ENCODE results near the gene MGA. TPM values are rescaled to one million over a fixed set of nuclear protein-coding genes. Genes with fewer than 3 reads are reported as not detected.

MGA gene
- total RNA-seq, 1 experiment from 2014 or later, result 35.9 TPM

- TF ChIP-seq MLX (CRISPR knock-in tag; IDR thresholded peaks at IDR 0.05) (no peak), ATF6 (CRISPR knock-in tag; IDR thresholded peaks at IDR 0.05) (no peak), USF1 (CRISPR knock-in tag; IDR thresholded peaks at IDR 0.05) (no peak)
Observed at GRCh38 chr15:41669701-41670100, 9.5 kb downstream of the MGA start (continued).

DNA sequence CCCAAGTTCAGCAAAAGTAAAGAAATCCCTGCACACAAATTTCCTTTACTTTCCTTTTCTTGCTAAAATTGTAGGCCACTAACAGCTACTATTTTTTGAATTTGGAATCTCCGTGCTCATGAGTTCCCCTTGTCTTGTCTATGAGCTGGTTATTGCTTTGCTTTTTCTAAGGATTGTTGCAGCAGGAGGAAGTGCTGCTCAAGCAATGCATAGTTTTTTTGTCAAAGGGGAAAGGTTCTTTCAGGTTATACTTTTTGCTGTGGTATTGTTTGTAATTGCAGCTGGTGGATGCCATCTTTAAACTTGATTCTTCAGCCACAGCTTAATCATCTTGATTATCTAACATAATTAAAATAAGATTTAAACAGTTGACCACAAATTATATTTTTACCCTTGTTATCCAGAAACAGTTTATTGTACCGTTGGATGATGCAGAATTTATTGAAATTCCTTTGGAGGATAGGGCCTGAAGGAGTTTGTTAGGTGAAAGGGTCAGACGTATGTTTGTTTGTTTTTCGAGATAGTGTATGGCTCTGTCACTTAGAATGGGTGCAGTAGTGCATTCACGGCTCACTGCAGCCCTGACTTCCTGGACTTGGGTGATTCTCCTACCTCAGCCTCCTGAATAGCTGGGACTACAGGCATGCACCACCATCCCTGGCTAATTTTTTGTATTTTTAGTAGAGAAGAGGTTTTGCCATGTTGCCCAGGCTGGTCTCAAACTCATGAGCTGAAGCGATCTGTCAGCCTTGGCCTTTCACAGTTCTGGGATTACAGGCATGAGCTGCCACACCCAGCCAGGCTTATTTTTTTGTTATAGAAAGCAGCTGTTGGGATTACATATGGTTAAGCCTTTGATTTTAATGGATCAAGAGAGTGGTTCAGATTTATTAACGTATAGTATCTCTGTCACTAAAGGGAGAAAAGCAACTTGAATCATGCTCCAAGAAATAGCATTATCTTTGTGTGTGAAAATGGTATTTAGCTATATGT is 11.7 kb downstream of the MGA start:
- no peak for DNase-seq (ENCODE audit: low spot score)
- Mint-ChIP-seq H3K4me1 (peaks cover 3% of the 10 kb centered on the region; the same call in 1 of the 2 replicates), H3K27ac (peak overlapping the region; percentile 23; the same call in 1 of the 2 replicates), H3K36me3 (peaks cover 22% of the 10 kb centered on the region), H3K4me3 (no peak overlapping the region), H3K27me3 (ENCODE audit: low read depth) (no peaks in the 10 kb centered on the region), H3K9me3 (peaks cover 6% of the 10 kb centered on the region)
- ChIA-PET CTCF (interaction anchor here (1.1 to 1.3 kb wide), 2 partner anchors 68 to 102 kb away, joined by 3 read pairs; partner anchors contain the start of gene MAPKBP1), POLR2A (interaction anchor here (1.3 kb wide), 1 partner anchor 102 kb away, joined by 5 read pairs; the partner anchor contains the start of gene MAPKBP1)
- no peak for ATAC-seq
- TF ChIP-seq, protein P1, sequence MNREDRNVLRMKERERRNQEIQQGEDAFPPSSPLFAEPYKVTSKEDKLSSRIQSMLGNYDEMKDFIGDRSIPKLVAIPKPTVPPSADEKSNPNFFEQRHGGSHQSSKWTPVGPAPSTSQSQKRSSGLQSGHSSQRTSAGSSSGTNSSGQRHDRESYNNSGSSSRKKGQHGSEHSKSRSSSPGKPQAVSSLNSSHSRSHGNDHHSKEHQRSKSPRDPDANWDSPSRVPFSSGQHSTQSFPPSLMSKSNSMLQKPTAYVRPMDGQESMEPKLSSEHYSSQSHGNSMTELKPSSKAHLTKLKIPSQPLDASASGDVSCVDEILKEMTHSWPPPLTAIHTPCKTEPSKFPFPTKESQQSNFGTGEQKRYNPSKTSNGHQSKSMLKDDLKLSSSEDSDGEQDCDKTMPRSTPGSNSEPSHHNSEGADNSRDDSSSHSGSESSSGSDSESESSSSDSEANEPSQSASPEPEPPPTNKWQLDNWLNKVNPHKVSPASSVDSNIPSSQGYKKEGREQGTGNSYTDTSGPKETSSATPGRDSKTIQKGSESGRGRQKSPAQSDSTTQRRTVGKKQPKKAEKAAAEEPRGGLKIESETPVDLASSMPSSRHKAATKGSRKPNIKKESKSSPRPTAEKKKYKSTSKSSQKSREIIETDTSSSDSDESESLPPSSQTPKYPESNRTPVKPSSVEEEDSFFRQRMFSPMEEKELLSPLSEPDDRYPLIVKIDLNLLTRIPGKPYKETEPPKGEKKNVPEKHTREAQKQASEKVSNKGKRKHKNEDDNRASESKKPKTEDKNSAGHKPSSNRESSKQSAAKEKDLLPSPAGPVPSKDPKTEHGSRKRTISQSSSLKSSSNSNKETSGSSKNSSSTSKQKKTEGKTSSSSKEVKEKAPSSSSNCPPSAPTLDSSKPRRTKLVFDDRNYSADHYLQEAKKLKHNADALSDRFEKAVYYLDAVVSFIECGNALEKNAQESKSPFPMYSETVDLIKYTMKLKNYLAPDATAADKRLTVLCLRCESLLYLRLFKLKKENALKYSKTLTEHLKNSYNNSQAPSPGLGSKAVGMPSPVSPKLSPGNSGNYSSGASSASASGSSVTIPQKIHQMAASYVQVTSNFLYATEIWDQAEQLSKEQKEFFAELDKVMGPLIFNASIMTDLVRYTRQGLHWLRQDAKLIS (CRISPR knock-in tag; IDR thresholded peaks at IDR 0.05; ENCODE audit: borderline replicate concordance), result no peak
- TF ChIP-seq ATF6 (CRISPR knock-in tag; IDR thresholded peaks at IDR 0.05), result no peak
- TF ChIP-seq RELA (CRISPR knock-in tag; IDR thresholded peaks at IDR 0.05; ENCODE audit: borderline replicate concordance), result no peak
- no peak for TF ChIP-seq MXD4 (CRISPR knock-in tag; IDR thresholded peaks at IDR 0.05; ENCODE audit: borderline replicate concordance)
- no peak for TF ChIP-seq HMGXB4 (CRISPR knock-in tag; IDR thresholded peaks at IDR 0.05)
- TF ChIP-seq RORB (CRISPR knock-in tag; IDR thresholded peaks at IDR 0.05), result no peak
- no peak for TF ChIP-seq ETV6 (CRISPR knock-in tag; IDR thresholded peaks at IDR 0.05)
- TF ChIP-seq, protein P2, sequence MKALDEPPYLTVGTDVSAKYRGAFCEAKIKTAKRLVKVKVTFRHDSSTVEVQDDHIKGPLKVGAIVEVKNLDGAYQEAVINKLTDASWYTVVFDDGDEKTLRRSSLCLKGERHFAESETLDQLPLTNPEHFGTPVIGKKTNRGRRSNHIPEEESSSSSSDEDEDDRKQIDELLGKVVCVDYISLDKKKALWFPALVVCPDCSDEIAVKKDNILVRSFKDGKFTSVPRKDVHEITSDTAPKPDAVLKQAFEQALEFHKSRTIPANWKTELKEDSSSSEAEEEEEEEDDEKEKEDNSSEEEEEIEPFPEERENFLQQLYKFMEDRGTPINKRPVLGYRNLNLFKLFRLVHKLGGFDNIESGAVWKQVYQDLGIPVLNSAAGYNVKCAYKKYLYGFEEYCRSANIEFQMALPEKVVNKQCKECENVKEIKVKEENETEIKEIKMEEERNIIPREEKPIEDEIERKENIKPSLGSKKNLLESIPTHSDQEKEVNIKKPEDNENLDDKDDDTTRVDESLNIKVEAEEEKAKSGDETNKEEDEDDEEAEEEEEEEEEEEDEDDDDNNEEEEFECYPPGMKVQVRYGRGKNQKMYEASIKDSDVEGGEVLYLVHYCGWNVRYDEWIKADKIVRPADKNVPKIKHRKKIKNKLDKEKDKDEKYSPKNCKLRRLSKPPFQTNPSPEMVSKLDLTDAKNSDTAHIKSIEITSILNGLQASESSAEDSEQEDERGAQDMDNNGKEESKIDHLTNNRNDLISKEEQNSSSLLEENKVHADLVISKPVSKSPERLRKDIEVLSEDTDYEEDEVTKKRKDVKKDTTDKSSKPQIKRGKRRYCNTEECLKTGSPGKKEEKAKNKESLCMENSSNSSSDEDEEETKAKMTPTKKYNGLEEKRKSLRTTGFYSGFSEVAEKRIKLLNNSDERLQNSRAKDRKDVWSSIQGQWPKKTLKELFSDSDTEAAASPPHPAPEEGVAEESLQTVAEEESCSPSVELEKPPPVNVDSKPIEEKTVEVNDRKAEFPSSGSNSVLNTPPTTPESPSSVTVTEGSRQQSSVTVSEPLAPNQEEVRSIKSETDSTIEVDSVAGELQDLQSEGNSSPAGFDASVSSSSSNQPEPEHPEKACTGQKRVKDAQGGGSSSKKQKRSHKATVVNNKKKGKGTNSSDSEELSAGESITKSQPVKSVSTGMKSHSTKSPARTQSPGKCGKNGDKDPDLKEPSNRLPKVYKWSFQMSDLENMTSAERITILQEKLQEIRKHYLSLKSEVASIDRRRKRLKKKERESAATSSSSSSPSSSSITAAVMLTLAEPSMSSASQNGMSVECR (CRISPR knock-in tag; IDR thresholded peaks at IDR 0.05; ENCODE audit: borderline replicate concordance), result no peak
- TF ChIP-seq, protein P3, sequence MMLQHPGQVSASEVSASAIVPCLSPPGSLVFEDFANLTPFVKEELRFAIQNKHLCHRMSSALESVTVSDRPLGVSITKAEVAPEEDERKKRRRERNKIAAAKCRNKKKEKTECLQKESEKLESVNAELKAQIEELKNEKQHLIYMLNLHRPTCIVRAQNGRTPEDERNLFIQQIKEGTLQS (CRISPR knock-in tag; conservative IDR thresholded peaks at IDR 0.05), result no peak
- no peak for TF ChIP-seq NR2C2 (CRISPR knock-in tag; IDR thresholded peaks at IDR 0.05)
- no peak for TF ChIP-seq ELF4 (CRISPR knock-in tag; IDR thresholded peaks at IDR 0.05; ENCODE audit: low read depth)
- no peak for TF ChIP-seq HMGA2 (CRISPR knock-in tag; IDR thresholded peaks at IDR 0.05)
- TF ChIP-seq ESRRA (CRISPR knock-in tag; IDR thresholded peaks at IDR 0.05; ENCODE audit: borderline replicate concordance), result no peak
- no peak for TF ChIP-seq NFATC4 (CRISPR knock-in tag; IDR thresholded peaks at IDR 0.05)

All from WTC11 (cell line).